GM18505 (cell line): ENCODE data around the gene LIPC.

Source experiments
- ATAC-seq: cut with Tn5 transposase; IDR thresholded peaks from one replicate; pipeline ENCODE4 v1.9.1; 2021; ENCODE audit not compliant: unreplicated experiment
- POLR2A ChIP-seq: IDR thresholded peaks from 4 replicates; pipeline ENCODE4 v1.6.1; 2011; ENCODE audit warnings: borderline replicate concordance; ENCODE audit not compliant: insufficient read depth, insufficient read length; ENCODE audit errors: extremely low read depth

LIPC gene

DNA sequence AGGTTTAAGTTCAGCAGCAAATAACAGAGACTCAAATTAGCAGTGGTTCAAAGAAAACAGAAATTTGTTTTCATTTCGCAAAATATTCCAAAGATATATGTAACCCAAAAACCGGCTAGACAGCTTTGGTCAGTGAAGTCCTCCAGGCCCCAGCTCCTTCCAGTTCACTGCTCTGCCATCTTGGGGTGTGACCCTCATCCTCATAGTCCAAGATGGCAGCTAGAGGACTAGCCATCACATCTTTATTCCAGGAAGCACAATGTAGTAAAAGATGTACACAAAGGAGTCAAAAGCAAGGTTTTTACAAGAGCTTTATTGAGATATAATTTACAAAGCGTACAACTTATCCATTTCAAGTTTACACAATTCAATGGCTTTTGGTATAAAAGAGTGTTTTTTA lies 107.1 kb downstream of the LIPC start:
- no peak for TF ChIP-seq POLR2A
- ATAC-seq = no peak

DNA sequence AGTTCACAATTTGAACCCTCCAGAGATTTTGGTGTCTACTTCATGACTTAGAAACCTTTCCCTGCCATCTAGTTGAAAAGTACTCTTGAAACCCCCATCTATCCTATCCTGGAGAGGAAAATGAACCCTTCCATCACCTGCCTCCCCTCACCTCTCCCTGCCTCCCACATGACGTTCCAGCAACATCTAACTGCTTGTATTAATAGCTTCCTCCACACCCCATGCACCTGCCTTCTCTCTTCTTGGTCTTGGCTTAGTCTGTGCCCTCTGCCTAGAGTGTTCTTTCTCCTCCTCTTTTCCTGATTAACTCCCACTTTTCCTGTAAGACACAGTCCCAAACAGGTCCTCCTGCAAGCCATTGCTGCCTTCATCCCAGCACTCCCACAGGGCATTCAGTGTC lies 107.8 kb downstream of the LIPC start:
- no peak for ATAC-seq
- no peak for TF ChIP-seq POLR2A

DNA sequence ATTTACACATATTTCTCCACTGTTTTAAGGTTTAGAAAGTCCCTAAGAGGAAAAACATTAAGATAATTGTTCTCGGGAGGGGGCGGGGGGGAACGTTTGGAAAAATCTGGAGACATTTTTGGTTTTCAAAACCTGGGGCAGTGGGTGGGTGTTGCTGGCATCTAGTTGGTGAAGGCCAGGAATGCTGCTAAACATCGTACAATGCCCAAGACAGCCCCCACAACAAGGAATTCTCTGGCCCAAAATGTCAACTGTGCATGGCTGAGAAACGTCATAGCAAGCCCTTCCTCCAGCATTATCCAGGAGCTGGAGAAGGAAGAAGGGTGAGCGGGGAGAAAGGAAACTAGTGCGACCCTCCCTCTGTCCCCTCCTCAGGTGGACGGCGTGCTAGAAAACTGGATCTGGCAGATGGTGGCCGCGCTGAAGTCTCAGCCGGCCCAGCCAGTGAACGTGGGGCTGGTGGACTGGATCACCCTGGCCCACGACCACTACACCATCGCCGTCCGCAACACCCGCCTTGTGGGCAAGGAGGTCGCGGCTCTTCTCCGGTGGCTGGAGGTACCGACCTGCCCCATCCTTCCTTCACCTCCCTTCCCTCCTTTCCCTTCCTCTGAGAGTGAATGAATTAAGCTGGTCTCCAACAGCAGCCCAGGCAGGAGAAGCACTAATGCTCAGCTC lies 109.8 kb downstream of the LIPC start:
- no peak for TF ChIP-seq POLR2A

DNA sequence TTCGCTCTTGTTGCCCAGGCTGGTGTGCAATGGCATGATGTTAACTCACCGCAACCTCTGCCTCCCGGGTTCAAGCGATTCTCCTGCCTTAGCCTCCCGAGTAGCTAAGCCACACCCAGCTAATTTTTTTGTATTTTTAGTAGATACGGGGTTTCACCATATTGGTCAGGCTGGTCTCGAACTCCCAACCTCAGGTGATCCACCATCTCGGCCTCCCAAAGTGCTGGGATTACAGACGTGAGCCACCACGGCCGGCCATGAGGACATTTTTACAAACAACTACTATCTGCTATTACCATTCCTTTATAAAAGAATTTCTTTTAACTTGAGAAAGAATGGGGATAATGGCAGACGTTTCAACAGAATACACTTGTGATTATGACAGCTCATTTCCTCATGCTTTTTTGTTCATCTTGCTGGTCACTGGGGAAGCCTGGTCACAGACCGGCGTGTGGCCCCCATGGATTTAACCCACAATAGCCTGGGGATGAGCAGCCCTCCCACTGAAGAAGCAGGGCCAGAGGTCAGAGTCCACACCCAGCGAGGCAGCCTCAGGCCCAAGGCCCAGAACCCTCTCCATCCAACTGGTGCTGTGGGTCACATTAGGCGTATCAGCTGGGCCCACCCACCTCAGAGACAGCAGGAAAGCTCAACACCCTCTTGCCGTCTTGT lies 112.0 kb downstream of the LIPC start:
- no peak for ATAC-seq

More for the DNA sequence above, 109.8 kb downstream of the LIPC start:
- ATAC-seq = no peak

DNA sequence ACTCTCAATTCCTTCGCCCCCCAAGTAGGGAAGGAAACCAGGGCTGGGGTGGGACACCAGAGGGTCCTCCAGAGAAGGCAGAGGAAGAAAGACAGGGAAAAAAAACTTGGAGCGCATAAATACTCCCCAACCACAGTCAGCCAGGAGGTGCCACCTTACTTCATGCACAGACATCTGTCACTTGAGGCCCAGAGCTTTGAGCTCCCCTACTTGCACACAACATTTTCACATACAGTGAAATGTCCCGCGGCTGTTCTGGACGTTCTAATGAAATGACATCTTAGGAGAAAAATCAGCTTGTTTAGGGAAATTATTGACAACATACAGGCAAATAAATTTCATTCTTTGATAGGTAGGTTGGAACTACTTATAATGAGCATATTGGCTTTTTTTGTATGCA lies 113.0 kb downstream of the LIPC start:
- no peak for ATAC-seq
- TF ChIP-seq POLR2A = no peak

More for the DNA sequence above, 112.0 kb downstream of the LIPC start:
- no peak for TF ChIP-seq POLR2A

DNA sequence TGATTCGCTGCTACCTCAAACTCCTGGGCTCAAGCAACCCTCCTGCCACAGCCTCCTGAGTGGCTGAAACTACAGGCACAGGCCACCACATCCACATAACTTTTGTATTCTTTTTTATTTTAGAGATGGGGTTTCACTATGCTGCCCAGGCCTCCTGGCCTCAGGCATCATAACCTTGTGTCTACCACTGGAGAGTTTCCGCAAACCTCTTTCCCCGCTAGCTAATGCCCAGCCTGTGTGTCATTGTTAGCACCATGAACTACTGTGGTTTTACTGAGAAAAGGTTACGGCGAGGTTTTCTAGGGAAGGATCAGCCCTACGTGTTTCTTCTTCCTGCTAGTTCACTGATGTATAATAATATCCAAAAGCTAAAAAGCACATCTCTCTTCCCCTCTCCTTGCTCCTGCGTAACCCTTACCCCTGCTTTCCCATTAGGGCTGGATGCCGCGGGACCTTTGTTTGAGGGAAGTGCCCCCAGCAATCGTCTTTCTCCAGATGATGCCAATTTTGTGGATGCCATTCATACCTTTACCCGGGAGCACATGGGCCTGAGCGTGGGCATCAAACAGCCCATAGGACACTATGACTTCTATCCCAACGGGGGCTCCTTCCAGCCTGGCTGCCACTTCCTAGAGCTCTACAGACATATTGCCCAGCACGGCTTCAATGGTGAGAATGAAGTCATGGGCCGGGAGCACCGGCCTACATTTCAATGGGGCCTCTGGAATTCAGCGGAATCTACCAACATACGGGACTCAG lies 113.7 kb downstream of the LIPC start:
- TF ChIP-seq POLR2A = no peak
- ATAC-seq = no peak

DNA sequence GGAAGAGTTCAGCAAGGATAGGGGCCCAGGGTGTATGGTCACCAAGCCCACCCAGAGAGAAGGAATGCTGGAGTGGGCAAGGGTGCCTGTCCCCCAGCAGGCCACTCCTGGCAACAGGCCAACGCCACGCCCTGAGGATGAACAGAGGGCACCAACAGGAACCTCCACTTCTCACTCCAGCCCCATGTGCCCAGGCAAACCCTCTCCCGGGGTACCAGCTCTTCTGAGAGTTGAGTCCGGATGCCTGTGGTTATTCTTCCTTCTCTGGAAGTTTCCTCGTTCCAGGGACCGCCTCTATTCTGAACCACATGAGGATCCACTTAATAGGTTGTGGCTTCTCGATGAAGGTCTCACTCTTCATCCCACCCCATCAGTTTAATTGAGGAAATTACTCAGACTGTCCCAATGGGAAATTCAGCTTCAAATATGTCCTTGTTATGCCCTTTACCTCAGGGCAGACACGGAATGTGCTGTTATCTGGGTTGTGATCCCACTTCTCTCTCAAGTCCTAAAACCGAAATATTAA lies 114.3 kb downstream of the LIPC start:
- no peak for TF ChIP-seq POLR2A
- no peak for ATAC-seq

DNA sequence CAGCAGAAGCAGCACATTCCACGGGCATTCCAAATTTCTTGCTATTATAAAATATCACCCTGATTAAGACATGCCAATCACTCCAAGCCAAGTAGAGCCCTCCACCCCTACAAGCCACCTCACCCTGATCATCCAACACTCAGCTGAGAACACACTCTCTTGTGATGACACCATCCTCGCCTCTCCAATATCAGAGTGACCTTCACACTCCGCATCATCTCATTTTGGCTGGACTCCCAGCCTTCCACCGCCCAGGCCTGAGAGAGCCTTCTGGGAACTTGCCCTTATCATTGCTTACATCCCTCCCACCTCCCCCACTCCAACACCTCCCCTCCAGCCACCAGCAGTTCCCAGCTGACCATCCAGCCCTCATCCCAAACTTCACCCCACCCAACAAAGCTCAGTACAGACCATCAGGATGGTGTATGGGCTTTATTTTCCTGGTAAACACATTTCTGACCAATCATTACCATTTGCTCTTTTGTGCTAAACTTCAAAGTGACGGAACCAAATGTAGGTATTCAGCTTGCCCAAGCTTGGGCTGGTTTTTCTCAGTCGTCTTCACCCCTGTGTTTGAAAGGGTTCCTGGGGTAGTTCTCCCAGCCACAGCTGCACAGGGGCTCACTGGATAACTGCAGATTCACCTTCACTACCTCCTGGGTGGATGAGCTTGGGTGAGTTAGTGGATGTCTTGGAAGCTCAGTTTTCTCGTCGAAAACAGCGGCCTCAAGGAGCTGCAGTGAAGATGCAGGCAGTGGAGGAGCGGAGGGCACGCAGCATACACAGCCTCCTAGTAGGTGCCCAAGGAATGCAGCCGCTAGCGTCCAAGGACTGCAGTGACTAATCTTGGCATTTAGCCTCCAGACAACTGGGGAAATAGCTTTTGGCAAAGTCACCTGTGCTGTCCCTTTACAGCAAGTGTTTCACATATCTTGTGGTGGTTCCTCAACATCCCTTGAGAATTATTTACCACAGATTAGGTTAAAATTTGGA lies 115.1 kb downstream of the LIPC start:
- TF ChIP-seq POLR2A = no peak
- no peak for ATAC-seq

DNA sequence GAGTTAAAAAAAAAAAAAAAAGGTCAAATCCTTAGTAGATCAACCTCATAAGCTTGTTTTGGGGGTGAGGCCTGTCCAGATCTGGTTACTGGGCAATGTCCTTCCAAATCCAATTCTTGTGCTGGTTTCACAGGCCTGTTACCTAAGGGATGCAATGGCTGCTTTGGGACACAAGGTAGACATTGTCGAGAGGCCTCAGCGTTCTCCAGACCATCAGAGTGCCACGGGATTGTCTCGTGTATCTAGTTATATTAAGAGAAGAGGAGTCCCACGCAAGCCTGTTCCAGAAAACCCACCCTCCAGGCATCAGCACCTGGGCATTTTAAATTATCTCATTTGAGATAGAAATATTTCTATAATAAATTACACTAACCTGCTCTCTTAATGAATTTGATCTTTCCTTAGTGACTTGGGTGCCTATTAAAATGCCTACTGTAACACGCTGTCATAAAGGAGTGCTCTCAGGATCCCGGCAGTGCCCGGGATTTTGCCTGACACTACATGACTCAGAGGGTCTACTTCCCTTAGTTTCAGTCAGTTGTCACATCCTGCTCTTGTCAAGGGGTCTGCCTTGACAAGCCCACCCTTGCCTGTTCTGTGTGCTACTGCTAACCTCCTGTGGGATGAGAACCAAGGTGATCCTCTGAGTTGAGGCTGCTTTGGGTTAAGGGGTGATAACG lies 116.0 kb downstream of the LIPC start:
- TF ChIP-seq POLR2A = no peak
- no peak for ATAC-seq

DNA sequence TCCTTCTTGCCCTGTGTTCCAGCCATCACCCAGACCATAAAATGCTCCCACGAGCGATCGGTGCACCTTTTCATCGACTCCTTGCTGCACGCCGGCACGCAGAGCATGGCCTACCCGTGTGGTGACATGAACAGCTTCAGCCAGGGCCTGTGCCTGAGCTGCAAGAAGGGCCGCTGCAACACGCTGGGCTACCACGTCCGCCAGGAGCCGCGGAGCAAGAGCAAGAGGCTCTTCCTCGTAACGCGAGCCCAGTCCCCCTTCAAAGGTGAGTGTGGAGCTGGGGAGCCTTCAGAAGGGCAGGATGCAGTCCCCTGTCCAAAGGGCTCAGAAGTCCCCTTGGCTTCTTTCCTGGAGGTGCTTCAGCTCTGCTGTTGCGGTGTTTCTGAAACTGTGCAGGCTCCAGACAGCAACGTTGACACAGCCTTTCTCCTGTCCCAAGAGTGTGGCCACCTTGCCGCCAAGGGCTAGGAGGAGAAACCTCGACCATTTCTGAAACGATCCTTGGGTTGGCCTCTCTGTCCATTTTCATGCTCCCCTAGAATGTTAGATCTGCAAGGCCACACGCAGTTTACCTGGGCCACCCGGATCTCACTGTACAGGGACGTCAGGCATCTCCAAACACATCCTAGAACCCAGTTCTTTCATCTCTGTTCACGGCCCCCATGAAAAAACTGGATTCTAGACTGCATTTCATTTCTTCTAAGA lies 116.7 kb downstream of the LIPC start:
- no peak for TF ChIP-seq POLR2A
- ATAC-seq = no peak

DNA sequence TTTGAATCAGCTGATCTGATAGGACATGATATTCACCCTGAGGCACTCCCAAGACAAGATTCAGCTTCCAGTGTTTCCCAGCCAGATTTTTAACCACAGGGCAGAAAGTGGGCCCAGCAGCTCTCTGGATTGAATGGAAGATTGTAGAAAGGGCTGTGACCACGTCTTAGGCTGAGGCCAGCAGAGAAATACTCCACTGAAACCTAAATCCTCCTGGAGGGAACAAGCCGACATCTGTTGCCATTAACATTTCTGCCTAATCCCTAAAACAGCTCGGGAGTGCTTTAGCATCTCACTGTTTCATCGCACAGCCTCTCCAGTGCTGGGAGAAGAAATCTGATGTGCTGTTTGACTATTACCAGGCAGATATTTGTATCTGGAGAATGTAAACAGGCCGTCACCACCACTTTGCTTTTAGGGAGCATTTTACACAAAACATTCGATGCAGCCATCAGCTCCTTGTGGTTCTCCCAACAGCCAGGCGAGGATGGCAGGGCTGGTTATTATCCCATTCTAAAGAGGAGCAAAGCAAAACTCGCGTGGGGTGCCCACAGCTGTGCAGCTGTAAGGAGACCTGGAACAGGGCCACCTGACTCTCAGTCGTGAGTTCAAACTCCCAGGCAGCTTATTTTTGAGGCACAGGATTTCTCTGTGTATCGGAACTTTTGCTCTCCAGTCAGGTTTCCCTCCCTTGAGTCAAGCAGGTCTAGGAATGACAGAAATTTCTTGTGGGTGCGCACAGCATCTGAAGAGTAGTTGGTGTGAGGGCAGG lies 117.4 kb downstream of the LIPC start:
- no peak for TF ChIP-seq POLR2A
- ATAC-seq = no peak
